Erythroblast (primary cell): ENCODE measurements around the gene CELSR3.

Experiments
- GATA1 ChIP-seq: IDR thresholded peaks from 2 replicates; pipeline ENCODE4 v1.6.1; 2011; ENCODE audit warnings: low read depth, mild to moderate bottlenecking, control low read depth, low read length, moderate library complexity
- POLR2A ChIP-seq: IDR thresholded peaks from 2 replicates; pipeline ENCODE4 v1.6.1; 2011; ENCODE audit warnings: mild to moderate bottlenecking, low read length

GRCh38 chr3:48674505-48674904, 11.8 kb upstream of the CELSR3 start:
- TF ChIP-seq POLR2A, result no peak
- no peak for TF ChIP-seq GATA1
